CD4-positive, alpha-beta T cell treated with Interleukin-12 subunit alpha and Interleukin-12 subunit beta, for 1 hour (primary cell): ENCODE measurements around the gene DOC2B.
"Not testable (repeated sequence)": the region's sequence is repeated elsewhere in the genome, so short reads cannot be mapped to it uniquely, and the experiment has no call there.

ENCODE experiments used
- DNase-seq: peaks from one replicate; pipeline ENCODE4 v3.0.0-alpha.2; 2020

DOC2B gene

DNA sequence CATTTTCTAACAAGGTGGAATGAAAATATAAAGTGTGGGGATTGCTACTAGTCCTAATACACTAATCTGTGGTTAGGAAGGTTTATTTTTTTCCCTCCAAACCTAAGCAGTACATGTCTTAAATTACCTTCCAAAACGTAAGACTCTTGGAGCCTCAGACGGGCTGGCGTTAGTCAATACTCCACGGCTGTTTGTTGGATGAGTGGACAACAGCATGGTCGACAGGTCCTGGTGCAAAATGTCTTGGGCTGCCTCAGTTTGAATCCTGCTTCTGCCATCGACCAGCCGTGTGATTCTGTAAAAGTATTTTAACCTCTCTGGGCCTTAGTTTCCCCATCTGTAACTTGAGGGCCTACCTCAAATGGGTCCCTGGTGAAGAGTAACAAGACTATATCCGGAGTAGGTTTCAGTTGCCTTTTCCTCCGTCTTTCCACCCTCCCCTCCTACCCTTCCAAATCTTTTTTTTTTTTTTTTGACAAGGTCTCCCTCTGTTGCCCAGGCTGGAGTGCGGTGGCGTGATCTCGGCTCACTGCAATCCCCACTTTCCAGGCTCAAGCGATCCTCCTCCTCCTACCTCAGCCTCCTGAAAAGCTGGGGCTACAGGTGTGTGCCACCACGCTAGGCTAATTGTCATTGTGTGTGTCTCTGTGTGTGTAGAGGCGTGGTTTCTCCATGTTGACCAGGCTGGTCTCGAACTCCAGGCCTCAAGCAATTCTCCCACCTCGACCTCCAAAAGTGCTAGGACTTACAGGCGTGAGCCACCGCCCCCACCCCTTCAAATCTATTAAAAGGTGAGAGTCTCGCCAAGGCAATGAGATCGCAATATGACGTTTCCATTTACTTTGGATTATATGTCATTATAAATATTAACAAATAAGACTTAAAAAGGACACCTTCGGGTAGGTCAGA is 38.3 kb downstream of the DOC2B start:
- no peak for DNase-seq

DNA sequence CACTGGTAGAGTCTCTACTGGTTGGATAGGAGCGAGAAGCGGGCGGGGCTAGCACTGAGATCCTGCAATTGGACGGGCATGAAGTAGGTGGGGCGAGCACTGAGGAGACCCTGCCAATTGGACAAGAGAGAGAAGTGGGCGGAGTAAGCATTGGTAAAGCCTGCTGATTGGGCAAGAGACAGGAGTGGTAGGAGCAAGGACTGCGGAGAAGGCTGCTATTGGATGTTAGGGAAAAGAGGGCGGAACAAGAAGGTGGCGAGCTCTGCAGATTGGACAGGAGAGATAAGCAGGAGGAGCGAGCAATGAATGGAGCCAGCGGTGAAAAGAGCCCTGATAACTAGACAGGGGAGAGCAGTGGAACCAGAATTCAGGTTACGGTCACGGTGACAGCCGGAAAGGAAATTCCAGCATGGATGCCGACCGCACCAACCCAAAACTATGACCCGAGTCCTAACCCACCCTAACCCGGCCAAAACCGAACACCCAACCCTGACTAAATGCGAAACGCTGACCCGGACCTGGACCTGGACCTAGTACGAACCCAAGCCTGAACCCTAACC is 39.3 kb downstream of the DOC2B start:
- DNase-seq: peak; percentile 31

DNA sequence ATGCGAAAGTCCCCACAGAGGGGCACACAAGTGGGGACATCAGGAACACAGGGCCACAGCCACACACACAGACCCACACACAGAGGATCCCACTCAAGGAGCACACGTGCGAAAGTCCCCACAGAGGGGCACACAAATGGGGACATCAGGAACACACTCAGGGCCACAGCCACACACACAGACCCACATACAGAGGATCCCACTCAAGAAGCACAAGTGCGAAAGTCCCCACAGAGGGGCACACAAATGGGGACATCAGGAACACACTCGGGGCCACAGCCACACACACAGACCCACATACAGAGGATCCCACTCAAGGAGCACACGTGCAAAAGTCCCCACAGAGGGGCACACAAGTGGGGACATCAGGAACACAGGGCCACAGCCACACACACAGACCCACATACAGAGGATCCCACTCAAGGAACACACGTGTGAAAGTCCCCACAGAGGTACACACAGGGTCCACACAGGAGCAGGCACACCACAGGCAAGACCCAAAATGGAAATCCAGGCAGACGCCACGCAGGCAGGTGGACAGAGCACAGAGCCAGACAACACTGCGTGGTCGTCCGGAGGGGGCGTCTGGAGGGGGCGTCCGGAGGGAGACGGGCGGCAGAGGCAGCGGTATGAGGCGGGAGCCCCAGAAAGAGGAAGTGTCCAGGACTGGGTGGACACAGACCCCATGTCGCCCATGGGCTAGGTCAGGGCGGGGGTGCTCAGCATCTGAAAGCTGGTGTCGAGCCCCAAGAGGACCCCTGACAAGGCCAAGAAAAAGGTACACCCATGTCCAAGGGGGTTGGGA is 41.8 kb downstream of the DOC2B start:
- not testable (repeated sequence) for DNase-seq

DNA sequence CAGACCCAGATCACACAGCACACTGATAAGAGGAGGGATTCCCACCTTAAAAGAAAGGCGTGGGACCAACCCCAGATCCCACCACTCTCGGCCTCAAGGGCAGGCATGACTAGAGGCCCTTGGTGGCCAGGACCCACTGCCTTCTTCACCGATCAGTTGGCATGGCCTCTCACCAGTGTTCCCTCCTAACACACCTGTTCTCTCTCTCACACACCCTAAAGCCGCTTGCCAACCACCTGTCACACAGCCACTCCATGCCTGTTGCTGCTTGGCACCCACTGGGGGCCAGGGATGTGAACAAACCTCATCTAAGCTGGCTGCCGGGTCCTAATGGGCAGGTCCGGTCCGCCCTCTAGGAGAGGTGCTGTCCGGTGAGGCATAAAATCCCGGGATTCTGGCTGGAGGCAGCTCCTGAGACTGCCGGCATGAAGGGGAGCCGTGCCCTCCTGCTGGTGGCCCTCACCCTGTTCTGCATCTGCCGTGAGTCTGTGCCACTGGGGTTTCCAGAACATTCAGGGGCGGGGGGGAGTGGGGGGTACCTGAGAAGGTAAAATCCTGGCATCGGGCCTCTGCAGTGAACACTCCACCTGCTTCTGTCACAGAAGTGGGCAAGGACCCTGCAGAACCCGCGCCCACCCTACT is 44.2 kb downstream of the DOC2B start, which contains the start of gene SCGB1C2:
Gene SCGB1C2, plus strand, starts transcription at position 404 of the 642 bp plus-strand sequence. Its CDS starts 22 bp downstream, at position 426.
- not testable (repeated sequence) for DNase-seq

DNA sequence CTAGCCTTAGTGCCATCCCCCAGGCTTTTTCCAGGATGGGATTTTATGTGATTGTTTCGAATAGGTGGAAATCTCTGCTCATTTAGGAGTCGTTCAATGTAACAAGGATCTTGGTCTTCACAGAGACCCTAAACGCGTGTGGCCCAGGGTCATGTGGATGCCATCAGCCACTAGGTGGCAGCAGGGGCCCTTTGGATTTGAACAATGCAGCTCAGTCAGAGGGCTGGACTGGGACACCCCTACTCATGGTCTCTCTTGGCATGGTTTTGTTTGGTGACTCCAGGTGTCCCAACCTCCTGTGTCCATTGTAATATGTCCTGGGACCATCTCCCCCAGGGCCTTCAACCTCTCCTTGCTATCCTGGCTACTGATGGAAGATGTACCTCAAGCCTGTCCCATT is 44.9 kb downstream of the DOC2B start:
- peak; percentile 78 for DNase-seq

DNA sequence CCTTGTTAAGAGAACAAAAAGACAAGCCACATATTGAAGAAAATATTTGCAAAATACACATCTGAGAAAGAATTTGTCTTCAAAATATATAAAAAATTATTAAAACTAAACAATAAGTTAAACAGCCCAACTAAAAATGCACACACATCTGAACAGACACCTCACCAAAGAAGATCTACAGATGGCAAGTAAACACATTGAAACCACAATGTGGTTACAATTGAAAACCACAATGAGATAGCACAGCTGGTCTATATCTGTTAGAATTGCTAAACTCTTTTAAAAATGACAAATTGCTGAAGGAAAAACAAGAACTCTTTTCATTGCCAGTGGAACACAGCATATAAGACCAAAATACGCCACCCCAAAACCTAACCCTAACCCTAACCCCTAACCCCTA is 45.6 kb downstream of the DOC2B start:
- not testable (repeated sequence) for DNase-seq

DNA sequence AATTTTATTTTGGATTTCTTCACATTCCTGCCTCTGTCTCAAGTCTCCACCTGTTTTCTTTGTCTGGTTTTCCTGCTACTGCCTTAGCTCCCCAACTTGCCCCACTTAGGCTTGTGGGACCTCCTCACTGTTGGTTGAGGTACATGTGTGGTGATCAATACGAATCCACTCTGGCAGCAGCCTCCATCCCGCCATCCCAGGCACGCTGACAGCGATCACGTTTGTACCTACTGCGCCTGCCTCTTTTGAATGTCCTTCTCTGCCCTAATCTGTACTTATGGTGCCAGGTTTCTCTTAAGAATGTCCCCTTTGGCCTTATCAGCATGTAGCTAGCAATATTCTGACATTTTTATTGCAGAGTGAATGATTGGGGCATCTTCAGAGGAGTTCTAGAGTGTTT is 46.4 kb downstream of the DOC2B start:
- not testable (repeated sequence) for DNase-seq

DNA sequence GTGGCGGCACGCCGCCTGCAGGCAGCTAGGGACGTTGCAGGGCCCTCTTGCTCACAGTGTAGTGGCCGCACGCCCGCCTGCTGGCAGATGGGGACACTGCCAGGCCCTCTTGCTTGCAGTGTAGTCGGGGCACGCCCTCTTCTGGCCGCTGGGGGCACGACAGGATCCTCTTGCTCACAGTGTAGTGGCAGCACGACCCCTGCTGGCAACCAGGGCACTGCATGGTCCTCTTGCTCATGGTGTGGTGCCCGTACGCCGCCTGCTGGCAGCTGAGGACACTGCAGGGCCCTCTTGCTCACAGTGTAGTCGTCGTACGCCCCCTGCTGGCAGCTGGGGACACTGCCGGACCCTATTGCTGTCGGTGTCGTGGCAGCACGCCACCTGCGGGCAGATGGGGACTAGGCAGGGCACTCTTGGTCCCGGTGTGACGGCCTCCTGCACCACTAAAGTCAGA is 47.1 kb downstream of the DOC2B start:
- DNase-seq: not testable (repeated sequence)

DNA sequence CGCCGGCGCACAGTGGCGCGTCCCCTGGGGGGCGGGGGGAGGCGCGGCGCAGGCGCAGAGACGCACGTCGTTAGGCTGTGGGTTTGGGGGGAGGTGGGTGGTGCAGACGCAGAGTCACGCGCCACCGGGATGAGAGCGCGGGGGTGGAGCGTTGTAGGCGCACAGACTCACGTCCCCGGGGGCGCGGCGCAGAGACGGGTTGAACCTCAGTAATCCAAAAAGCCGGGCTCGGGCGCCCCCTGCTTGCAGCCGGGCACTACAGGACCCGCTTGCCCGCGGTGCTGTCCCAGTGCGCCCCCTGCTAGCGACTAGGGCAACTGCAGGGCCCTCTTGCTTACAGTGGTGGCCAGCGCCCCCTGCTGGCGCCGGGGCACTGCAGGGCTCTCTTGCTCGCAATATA is 47.5 kb downstream of the DOC2B start:
- not testable (repeated sequence) for DNase-seq

DNA sequence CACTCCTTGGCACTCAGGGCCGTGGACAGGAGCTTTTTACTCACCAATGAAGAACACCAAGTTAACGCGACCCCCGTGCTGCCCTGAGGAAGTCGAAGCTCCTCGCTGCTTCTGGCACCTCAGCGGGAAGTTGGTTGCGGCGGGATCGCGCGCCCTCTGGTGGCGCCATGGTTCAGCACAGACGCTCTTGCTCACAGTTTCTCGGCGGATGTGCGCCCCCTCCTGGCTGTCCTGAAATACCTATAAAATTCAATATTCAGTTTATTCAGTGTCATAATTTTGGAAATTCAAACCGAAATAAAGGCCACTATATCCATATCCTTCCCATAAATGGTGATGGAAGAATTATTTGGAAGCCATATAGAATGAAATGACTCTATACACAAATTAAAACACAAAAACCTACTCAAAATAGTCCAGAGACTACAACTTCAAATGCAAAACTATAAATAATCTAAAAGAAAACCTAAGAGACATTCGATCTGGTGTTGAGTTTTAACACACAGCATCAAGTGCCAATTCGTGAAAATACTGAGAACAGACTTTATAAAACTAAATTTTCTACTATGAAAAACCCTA is 63.0 kb downstream of the DOC2B start:
- DNase-seq: peak; percentile 76

DNA sequence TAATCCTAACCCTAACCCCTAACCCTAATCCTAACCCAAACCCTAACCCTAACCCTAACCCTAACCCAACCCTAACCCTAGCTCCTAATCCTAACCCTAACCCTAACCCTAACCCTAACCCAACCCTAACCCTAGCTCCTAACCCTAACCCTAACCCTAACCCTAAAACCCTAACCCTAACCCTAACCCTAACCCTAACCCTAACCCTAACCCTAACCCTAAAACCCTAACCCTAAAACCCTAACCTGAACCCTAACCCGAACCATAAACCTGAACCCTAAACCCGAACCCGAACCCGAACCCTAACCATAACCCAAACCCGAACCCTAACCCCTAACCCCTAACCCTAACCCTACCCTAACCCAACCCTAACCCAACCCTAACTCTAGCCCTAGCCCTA is 68.3 kb downstream of the DOC2B start:
- DNase-seq: not testable (repeated sequence)
